ENCODE data around the gene UBE2A. TPM values are rescaled to one million over a fixed set of nuclear protein-coding genes. Genes with fewer than 3 reads are reported as not detected.

The UBE2A gene
- total RNA-seq, 2 experiments from 2014 or later, result 91.8 to 93.9 TPM

- no peaks in the 10 kb centered on the region for H3K9me3 Mint-ChIP-seq (ENCODE audit: insufficient read depth)
- H3K4me1 Mint-ChIP-seq (ENCODE audit: low read depth), result no peaks in the 10 kb centered on the region
- peaks cover 32% of the 10 kb centered on the region for H3K36me3 Mint-ChIP-seq (ENCODE audit: low read depth)
- no peak for DNase-seq
- no peak overlapping the region for H3K27ac Mint-ChIP-seq
- H3K27me3 Mint-ChIP-seq (ENCODE audit: low read depth), result no peaks in the 10 kb centered on the region
- no peak overlapping the region for H3K4me3 Mint-ChIP-seq
- POLR2A ChIA-PET, result interaction anchor here (2.8 kb wide), 1 partner anchor 11 kb away, joined by 12 read pairs; the partner anchor contains the start of gene NKRF
- CTCF ChIA-PET, result interaction anchor here (1.1 kb wide), 1 partner anchor 9 kb away, joined by 3 read pairs; no protein-coding TSS in a partner anchor
- ATAC-seq, result no peak
These were observed 43.3 kb downstream of the UBE2A start for GRCh38 chrX:119617517-119618164.

GRCh38 chrX:119618439-119618838 lies 44.1 kb downstream of the UBE2A start:
- H3K4me3 Mint-ChIP-seq, result no peak overlapping the region
- H3K27me3 Mint-ChIP-seq (ENCODE audit: low read depth), result no peaks in the 10 kb centered on the region
- H3K27ac Mint-ChIP-seq, result no peak overlapping the region
- ChIA-PET CTCF (interaction anchor here (0.7 to 1.1 kb wide), 3 partner anchors 9 to 11 kb away, joined by 3 read pairs; no protein-coding TSS in a partner anchor), POLR2A (no interaction called here)
- H3K36me3 Mint-ChIP-seq (ENCODE audit: low read depth), result peaks cover 32% of the 10 kb centered on the region
- ATAC-seq, result no peak
- H3K4me1 Mint-ChIP-seq (ENCODE audit: low read depth), result no peaks in the 10 kb centered on the region
- no peaks in the 10 kb centered on the region for H3K9me3 Mint-ChIP-seq (ENCODE audit: insufficient read depth)
- DNase-seq, result no peak

DNA sequence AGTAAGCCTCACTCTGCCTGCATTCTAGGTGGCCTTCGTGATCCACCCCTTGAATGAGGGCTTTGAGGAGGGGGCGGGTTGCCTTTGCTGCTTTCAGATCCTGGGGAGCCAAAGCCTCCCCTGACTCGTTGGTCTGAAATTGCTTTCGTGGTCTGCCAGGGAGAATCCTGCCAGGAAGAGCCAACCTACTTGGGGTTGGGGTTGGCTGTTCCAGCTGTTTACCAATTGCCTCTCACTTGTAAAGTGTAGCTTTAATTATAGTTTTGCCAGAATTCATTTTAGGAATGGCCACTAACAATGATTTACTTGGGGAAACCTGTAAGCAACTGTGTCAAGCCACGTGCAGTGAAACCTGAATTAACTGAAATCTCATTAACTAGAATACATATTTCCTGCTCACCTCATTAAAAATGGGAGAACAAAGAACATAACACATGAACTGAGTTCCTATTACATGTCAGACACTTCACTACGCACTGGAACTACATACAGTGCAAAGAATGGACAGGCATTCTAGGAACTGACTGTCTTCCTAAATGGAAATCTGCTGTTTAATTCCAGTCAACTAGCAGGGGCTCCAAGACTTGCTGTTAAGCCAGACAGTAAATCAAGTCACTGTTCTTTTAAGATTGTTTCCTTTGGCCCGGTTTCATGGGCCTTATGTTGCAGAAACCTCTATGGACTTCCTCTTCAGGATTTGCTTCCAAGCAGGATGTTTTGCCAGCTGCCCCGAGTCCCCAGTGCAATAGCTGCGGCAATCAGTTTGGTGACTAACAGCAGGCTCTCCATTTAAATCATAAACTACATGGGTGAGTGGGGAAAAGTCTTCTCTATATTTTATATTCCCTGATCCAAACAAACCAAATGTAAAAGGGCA lies 48.2 kb downstream of the UBE2A start:
- CTCF ChIA-PET, result interaction anchor here (1.4 kb wide), 1 partner anchor 107 kb away, joined by 4 read pairs; no protein-coding TSS in a partner anchor
- POLR2A ChIA-PET, result no interaction called here
- no peak for DNase-seq
- peaks cover 2% of the 10 kb centered on the region for H3K4me1 Mint-ChIP-seq (ENCODE audit: low read depth)
- H3K27me3 Mint-ChIP-seq (ENCODE audit: low read depth), result no peaks in the 10 kb centered on the region
- peaks cover 38% of the 10 kb centered on the region for H3K36me3 Mint-ChIP-seq (ENCODE audit: low read depth)
- no peak for ATAC-seq
- no peak overlapping the region for H3K4me3 Mint-ChIP-seq
- no peak overlapping the region for H3K27ac Mint-ChIP-seq
- H3K9me3 Mint-ChIP-seq (ENCODE audit: insufficient read depth), result no peaks in the 10 kb centered on the region

- H3K27me3 Mint-ChIP-seq (ENCODE audit: low read depth), result no peaks in the 10 kb centered on the region
- POLR2A ChIA-PET, result no interaction called here
- no peak overlapping the region for H3K27ac Mint-ChIP-seq
- H3K36me3 Mint-ChIP-seq (ENCODE audit: low read depth), result peaks cover 32% of the 10 kb centered on the region
- H3K4me3 Mint-ChIP-seq, result no peak overlapping the region
- CTCF ChIA-PET, result interaction anchor here (1.1 to 2.2 kb wide), 2 partner anchors 14 to 105 kb away, joined by 3 to 9 read pairs; no protein-coding TSS in a partner anchor
- H3K9me3 Mint-ChIP-seq (ENCODE audit: insufficient read depth), result no peaks in the 10 kb centered on the region
- DNase-seq (no peak), ATAC-seq (no peak)
- H3K4me1 Mint-ChIP-seq (ENCODE audit: low read depth), result peaks cover 2% of the 10 kb centered on the region
These were observed 50.1 kb downstream of the UBE2A start for GRCh38 chrX:119624417-119624816.

- no peak overlapping the region for H3K27ac Mint-ChIP-seq
- H3K4me3 Mint-ChIP-seq, result no peak overlapping the region
- H3K36me3 Mint-ChIP-seq (ENCODE audit: low read depth), result peaks cover 31% of the 10 kb centered on the region
- ATAC-seq, result no peak
- DNase-seq, result no peak
- H3K27me3 Mint-ChIP-seq (ENCODE audit: low read depth), result no peaks in the 10 kb centered on the region
- no peaks in the 10 kb centered on the region for H3K9me3 Mint-ChIP-seq (ENCODE audit: insufficient read depth)
- ChIA-PET POLR2A (no interaction called here), CTCF (interaction anchor here (1.1 to 2.2 kb wide), 2 partner anchors 15 to 105 kb away, joined by 3 to 9 read pairs; no protein-coding TSS in a partner anchor)
- H3K4me1 Mint-ChIP-seq (ENCODE audit: low read depth), result peaks cover 2% of the 10 kb centered on the region
These were observed 50.7 kb downstream of the UBE2A start for GRCh38 chrX:119624951-119625668.

- Mint-ChIP-seq H3K4me3 (no peak overlapping the region), H3K27me3 (ENCODE audit: low read depth) (no peaks in the 10 kb centered on the region), H3K4me1 (ENCODE audit: low read depth) (peaks cover 2% of the 10 kb centered on the region), H3K27ac (no peak overlapping the region), H3K36me3 (ENCODE audit: low read depth) (peaks cover 35% of the 10 kb centered on the region), H3K9me3 (ENCODE audit: insufficient read depth) (no peaks in the 10 kb centered on the region)
- DNase-seq (no peak), ATAC-seq (no peak)
- POLR2A ChIA-PET, result no interaction called here
- CTCF ChIA-PET, result interaction anchor here (0.6 to 2.2 kb wide), 2 partner anchors 16 to 130 kb away, joined by 3 to 9 read pairs; no protein-coding TSS in a partner anchor
These were observed 51.5 kb downstream of the UBE2A start for GRCh38 chrX:119625843-119626242.

Other genes with a start within 250 kb of the UBE2A start
- gene SLC25A43, start 175.2 kb upstream of the UBE2A start, total RNA-seq, result 1 to 10 TPM; 6.5 to 7.8 TPM
- gene SLC25A5, start 106.1 kb upstream of the UBE2A start, total RNA-seq, result 100 to 1,000 TPM; 557 to 572 TPM
- gene STEEP1, start 9.2 kb upstream of the UBE2A start, total RNA-seq, result 10 to 100 TPM; 20.2 to 20.5 TPM
- gene NKRF, start 31.9 kb downstream of the UBE2A start, total RNA-seq, result 10 to 100 TPM; 16.3 to 18.4 TPM
- gene SEPTIN6, start 118.6 kb downstream of the UBE2A start, total RNA-seq, result 100 to 1,000 TPM; 303 to 312 TPM
- 1 to 10 TPM in 1 of 2 experiments, under 1 TPM in 1; 0.92 to 1.4 TPM for gene SOWAHD, start 184.0 kb downstream of the UBE2A start, total RNA-seq
- gene RPL39, start 217.1 kb downstream of the UBE2A start, total RNA-seq, result 1,000 to 10,000 TPM; 1,775 to 1,899 TPM

All from activated CD8-positive, alpha-beta T cell treated with anti-CD3 and anti-CD28 coated beads, Interleukin-2, amount 10 ng/mL, durations not matched to agents 7 days and 5 days (primary cell).